Endothelial cell of umbilical vein (primary cell): ENCODE measurements around the gene SLC6A6. TPM values are rescaled to one million over a fixed set of nuclear protein-coding genes. Genes with fewer than 3 reads are reported as not detected.

ENCODE experiments used
- BruUV-seq: library from RNA; stranded (reverse); fragments of 400-500 nt; replicated peaks from 2 replicates; lab custom pipeline; 2021; lab: Mats Ljungman, UMichigan
- CTCF ChIA-PET: fragments of 300-600, 350-600 bp; sonication (Branson Sonifier 250); formaldehyde crosslinking; loops from one replicate; lab custom pipeline; 2021; ENCODE audit warnings: antibody characterized with exemption, inconsistent platforms; lab: Charles Lee
- POLR2A ChIA-PET: fragments of 300-600, 350-600 bp; sonication (Branson Sonifier 250); formaldehyde crosslinking; loops from one replicate; lab custom pipeline; 2021; ENCODE audit warnings: antibody characterized with exemption, inconsistent platforms; lab: Charles Lee
- DNase-seq: peaks from one replicate; pipeline ENCODE4 v3.0.0-alpha.2; 2011; ENCODE audit warnings: low read depth, low spot score
- FAIRE-seq: peaks from 2 replicates; lab custom pipeline; 2011; peaks lifted over from hg19 to GRCh38; lab: Jason Lieb, UNC
- H2AFZ ChIP-seq: 2 replicates; pipeline ENCODE4 v1.6.0; 2012; ENCODE audit warnings: low read depth, low read length, control low read depth, inconsistent platforms
- H3K27ac ChIP-seq: 2 replicates; pipeline ENCODE4 v1.5.1; 2011; ENCODE audit warnings: low read depth, mild to moderate bottlenecking, control low read depth, low read length, moderate library complexity; ENCODE audit not compliant: insufficient read depth
- H3K27me3 ChIP-seq, 2 experiments: 2 replicates each; pipeline versions ENCODE4 v1.6.0 to v1.6.1; 2011; ENCODE audit warnings: low read length in 2 of 2, mixed read lengths in 1 of 2; ENCODE audit not compliant: control insufficient read depth in 2 of 2, insufficient read depth in 2 of 2
- H3K36me3 ChIP-seq, 2 experiments: 2 replicates in 1 of 2; 3 replicates in 1 of 2; pipeline ENCODE4 v1.5.1; 2011; ENCODE audit warnings: low read length in 2 of 2, mild to moderate bottlenecking in 1 of 2, moderate library complexity in 1 of 2; ENCODE audit not compliant: control insufficient read depth in 2 of 2, insufficient read depth in 2 of 2; ENCODE audit errors: extremely low read depth in 1 of 2
- H3K4me1 ChIP-seq: 3 replicates; pipeline ENCODE4 v1.5.1; 2011; ENCODE audit warnings: mild to moderate bottlenecking, low read length; ENCODE audit not compliant: control insufficient read depth, insufficient read depth; ENCODE audit errors: extremely low read depth
- H3K4me2 ChIP-seq: 2 replicates; pipeline ENCODE4 v1.6.1; 2011; ENCODE audit warnings: low read length, control low read depth, mixed read lengths; ENCODE audit not compliant: insufficient read depth
- H3K4me3 ChIP-seq, 3 experiments: fragments of 200-600 bp in 1 of 3; sonication (generic), shearing (Covaris generic) in 1 of 3; replicated peaks in 1 of 3; 2 replicates each; pipeline ENCODE4 v1.5.1; 2011 to 2016; ENCODE audit warnings: control low read depth in 3 of 3, low read length in 3 of 3, mild to moderate bottlenecking in 2 of 3, inconsistent platforms in 1 of 3, low read depth in 1 of 3, moderate library complexity in 1 of 3; ENCODE audit not compliant: insufficient read depth in 1 of 3
- H3K79me2 ChIP-seq: 2 replicates; pipeline ENCODE4 v1.6.0; 2012; ENCODE audit warnings: low read length, inconsistent platforms; ENCODE audit not compliant: control insufficient read depth, insufficient read depth
- H3K9ac ChIP-seq: replicated peaks from 2 replicates; pipeline ENCODE3; 2011; ENCODE audit warnings: low read length, control low read depth; ENCODE audit not compliant: insufficient read depth; ENCODE audit errors: extremely low read depth
- H3K9me1 ChIP-seq: replicated peaks from 3 replicates; pipeline ENCODE4 v1.6.0; 2011; ENCODE audit warnings: mild to moderate bottlenecking, low read length; ENCODE audit not compliant: control insufficient read depth, insufficient read depth; ENCODE audit errors: extremely low read depth
- H3K9me3 ChIP-seq: replicated peaks from 2 replicates; pipeline ENCODE4 v1.5.1; 2012; ENCODE audit warnings: low read length, inconsistent platforms; ENCODE audit not compliant: control insufficient read depth, insufficient read depth
- H4K20me1 ChIP-seq: replicated peaks from 2 replicates; pipeline ENCODE3; 2011; ENCODE audit warnings: mild to moderate bottlenecking, low read length; ENCODE audit not compliant: control insufficient read depth, insufficient read depth; ENCODE audit errors: extremely low read depth
- EZH2 ChIP-seq: IDR thresholded peaks from 2 replicates; pipeline ENCODE4 v1.6.1; 2012; ENCODE audit warnings: borderline replicate concordance, low read depth, mild to moderate bottlenecking, moderate library complexity, low read length, inconsistent platforms; ENCODE audit not compliant: severe bottlenecking
- FOS ChIP-seq: IDR thresholded peaks from 2 replicates; pipeline ENCODE4 v1.6.1; 2011; ENCODE audit warnings: mild to moderate bottlenecking, low read length, moderate library complexity, borderline replicate concordance; ENCODE audit not compliant: insufficient read depth
- JUN ChIP-seq: IDR thresholded peaks from 2 replicates; pipeline ENCODE4 v1.6.1; 2011; ENCODE audit warnings: borderline replicate concordance, low read depth; ENCODE audit not compliant: insufficient read length, insufficient read depth
- MYC ChIP-seq: IDR thresholded peaks from one replicate; pipeline ENCODE4 v1.6.1; 2011; ENCODE audit warnings: mild to moderate bottlenecking, low read depth, low read length
- POLR2A ChIP-seq: IDR thresholded peaks from 2 replicates; pipeline ENCODE4 v1.6.1; 2012; ENCODE audit warnings: low read depth, mild to moderate bottlenecking, control low read depth, low read length
- POLR2AphosphoS5 ChIP-seq: IDR thresholded peaks from 2 replicates; pipeline ENCODE4 v1.6.1; 2012; ENCODE audit warnings: low read depth, mild to moderate bottlenecking, control low read depth, low read length, moderate library complexity; ENCODE audit not compliant: insufficient read depth
- dilution Hi-C: fragments of 300-500 bp; cut with MboI; formaldehyde crosslinking; loops from one replicate; pipeline ENCODE4 v1.15.0; 2019; ENCODE audit warnings: low sequenced_read_pairs; ENCODE audit not compliant: extremely low pct_ligation_motif_present
- intact Hi-C: fragments of 100-400 bp; cut with micrococcal nuclease; formaldehyde crosslinking; loops from one replicate; pipeline ENCODE4 v1.10.0; 2022
- polyA plus RNA-seq, 4 experiments: library from polyadenylated mRNA; depleted of rRNA in 3 of 4; stranded (reverse) in 3 of 4; unstranded in 1 of 4; fragments of >200 nt; gene quantifications; 2 replicates each; pipeline versions ENCODE4 v1.2.1 to v1.2.3, GENCODE V29; 2011 to 2012; ENCODE audit warnings: missing spikeins in 1 of 4
- total RNA-seq: library from RNA; stranded (reverse); gene quantifications from 2 replicates; pipeline ENCODE4 v1.2.3, GENCODE V29; 2021
- TF ChIP-seq, protein P1 (sequence below), 2 donors: IDR thresholded peaks; 1 replicate in 1 of 2; 2 replicates in 1 of 2; pipeline ENCODE4 v1.5.1; 2011; ENCODE audit warnings: low read length in 2 of 2, mild to moderate bottlenecking in 2 of 2, moderate library complexity in 2 of 2, control low read depth in 1 of 2, inconsistent platforms in 1 of 2, low read depth in 1 of 2; ENCODE audit not compliant: insufficient read depth in 1 of 2; ENCODE audit errors: extremely low read depth in 1 of 2
- TF ChIP-seq, protein P2 (sequence below): IDR thresholded peaks from 2 replicates; pipeline ENCODE4 v1.6.1; 2011; ENCODE audit not compliant: insufficient read depth, insufficient read length

SLC6A6 gene
- total and polyA plus RNA-seq, 2 donors (not counting 3 experiments of a cell fraction or from before 2014, with no cell fraction given) = 25.7 to 38.0 TPM

DNA sequence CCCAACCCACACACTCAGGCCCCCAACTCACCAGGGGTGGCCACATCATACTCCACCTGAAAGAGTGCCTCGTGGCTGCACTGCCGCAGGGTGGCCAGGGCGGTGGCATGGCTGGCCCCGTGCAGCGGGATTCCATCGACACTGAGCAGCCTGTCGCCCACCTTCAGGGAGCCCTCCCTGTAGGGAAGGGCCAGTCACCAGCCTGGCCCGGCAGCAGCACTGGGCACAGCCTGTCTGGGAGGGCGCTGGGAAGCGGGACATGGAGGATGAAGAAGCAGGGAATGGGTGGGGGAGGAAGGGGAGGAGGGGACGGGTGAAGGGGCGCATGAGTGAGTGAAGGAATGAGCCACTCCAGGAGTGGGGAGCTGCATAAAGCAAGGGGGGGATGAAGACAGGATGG, 119.2 kb downstream of the SLC6A6 start:
- H3K4me1 ChIP-seq = no peaks in the 10 kb centered on the region
- intact Hi-C loops = no loop called here
- H3K27ac ChIP-seq = no peak overlapping the region
- CTCF ChIA-PET = no interaction called here
- dilution Hi-C loops = no loop called here
- FAIRE-seq (no peak), DNase-seq (no peak)
- H4K20me1 ChIP-seq = no peaks in the 10 kb centered on the region
- no peaks in the 10 kb centered on the region for H3K9me1 ChIP-seq
- H3K9me3 ChIP-seq = no peaks in the 10 kb centered on the region
- no peak overlapping the region for H3K9ac ChIP-seq
- no peak overlapping the region for H3K4me3 ChIP-seq
- no TSS peak for BruUV-seq
- peaks cover 0 to 1% of the 10 kb centered on the region in 2 experiments for H3K27me3 ChIP-seq
- H3K79me2 ChIP-seq = no peaks in the 10 kb centered on the region
- H3K36me3 ChIP-seq = no peaks in the 10 kb centered on the region
- POLR2A ChIA-PET = no interaction called here
- H2AFZ ChIP-seq = no peak overlapping the region
- H3K4me2 ChIP-seq = no peak overlapping the region
- TF ChIP-seq POLR2A (no peak), POLR2AphosphoS5 (no peak), MYC (no peak), FOS (no peak), EZH2 (no peak), JUN (no peak)
- TF ChIP-seq, protein P1, sequence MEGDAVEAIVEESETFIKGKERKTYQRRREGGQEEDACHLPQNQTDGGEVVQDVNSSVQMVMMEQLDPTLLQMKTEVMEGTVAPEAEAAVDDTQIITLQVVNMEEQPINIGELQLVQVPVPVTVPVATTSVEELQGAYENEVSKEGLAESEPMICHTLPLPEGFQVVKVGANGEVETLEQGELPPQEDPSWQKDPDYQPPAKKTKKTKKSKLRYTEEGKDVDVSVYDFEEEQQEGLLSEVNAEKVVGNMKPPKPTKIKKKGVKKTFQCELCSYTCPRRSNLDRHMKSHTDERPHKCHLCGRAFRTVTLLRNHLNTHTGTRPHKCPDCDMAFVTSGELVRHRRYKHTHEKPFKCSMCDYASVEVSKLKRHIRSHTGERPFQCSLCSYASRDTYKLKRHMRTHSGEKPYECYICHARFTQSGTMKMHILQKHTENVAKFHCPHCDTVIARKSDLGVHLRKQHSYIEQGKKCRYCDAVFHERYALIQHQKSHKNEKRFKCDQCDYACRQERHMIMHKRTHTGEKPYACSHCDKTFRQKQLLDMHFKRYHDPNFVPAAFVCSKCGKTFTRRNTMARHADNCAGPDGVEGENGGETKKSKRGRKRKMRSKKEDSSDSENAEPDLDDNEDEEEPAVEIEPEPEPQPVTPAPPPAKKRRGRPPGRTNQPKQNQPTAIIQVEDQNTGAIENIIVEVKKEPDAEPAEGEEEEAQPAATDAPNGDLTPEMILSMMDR (IDR thresholded peaks at IDR 0.05; ENCODE audit: extremely low read depth in 1 of 2, insufficient read depth in 1 of 2, low read depth in 1 of 2, low read length in 2 of 2) = no peak
- TF ChIP-seq, protein P2, sequence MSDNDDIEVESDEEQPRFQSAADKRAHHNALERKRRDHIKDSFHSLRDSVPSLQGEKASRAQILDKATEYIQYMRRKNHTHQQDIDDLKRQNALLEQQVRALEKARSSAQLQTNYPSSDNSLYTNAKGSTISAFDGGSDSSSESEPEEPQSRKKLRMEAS = no peak
